Right cardiac atrium (tissue), 5 donors: ENCODE results near the gene TNFRSF1A. TPM values are rescaled to one million over a fixed set of nuclear protein-coding genes. Genes with fewer than 3 reads are reported as not detected.
"Not testable (repeated sequence)": the region's sequence is repeated elsewhere in the genome, so short reads cannot be mapped to it uniquely, and the experiment has no call there.

ENCODE experiments used
- ATAC-seq, 2 donors: fragments of 200-7000 bp; cut with Tn5 transposase; one replicate each; pipeline versions ENCODE4 v1.8.0 to v1.9.1; 2020; ENCODE audit warnings: moderate library complexity in 2 of 2, mild to moderate bottlenecking in 1 of 2
- DNase-seq, 3 donors: peaks; one replicate each; pipeline ENCODE4 v3.0.0-alpha.2; 2020
- H3K27ac ChIP-seq: one replicate; pipeline ENCODE4 v1.5.1; 2013; ENCODE audit warnings: mild to moderate bottlenecking, low read length, control low read depth, moderate library complexity
- H3K27me3 ChIP-seq: one replicate; pipeline ENCODE4 v1.6.1; 2013; ENCODE audit not compliant: control insufficient read depth, insufficient read depth
- H3K4me1 ChIP-seq: one replicate; pipeline ENCODE4 v1.6.1; 2013; ENCODE audit warnings: low read length; ENCODE audit not compliant: control insufficient read depth, insufficient read depth
- H3K4me3 ChIP-seq: one replicate; pipeline ENCODE4 v1.5.1; 2013; ENCODE audit warnings: low read length, control low read depth
- H3K9me3 ChIP-seq: one replicate; pipeline ENCODE4 v1.6.1; 2013; ENCODE audit warnings: low read length; ENCODE audit not compliant: control insufficient read depth
- WGBS: extraction: QIAGEN DNeasy Blood & Tissue Kit; methylation state at CpG from one replicate; pipeline ENCODE4 v1.1.7; 2013; 5-methylcytosine and 5-hydroxymethylcytosine counted together
- intact Hi-C, 4 donors: fragments of 100-400 bp; cut with DNase I; formaldehyde crosslinking; loops; one replicate each; pipeline versions ENCODE4 v1.11.0 to v1.14.0; 2022 to 2023
- polyA plus RNA-seq: library from polyadenylated mRNA; stranded (reverse); fragments of 200-250 nt; gene quantifications from one replicate; pipeline ENCODE4 v1.2.3, GENCODE V29; 2013
- total RNA-seq, 4 donors: library from RNA; stranded (reverse); fragmentation: NEBNext Ultra II Directional; extraction: Animal tissue kit (Norgen Biotek cat#: 25700); gene quantifications; one replicate each; pipeline ENCODE4 v1.2.1, GENCODE V29; 2021
- donor health status: healthy with polysubstance abuse.
- donor health status: DM: no; HTN: yes; CAD: no.
- donor health status: DM: no; HTN: no; CAD: no.
- donor health status: DM: no; HTN: yes; CAD: no; lungs with severe emphysema.
- donor health status: DM: yes; HTN: yes; CAD: no.

Gene TNFRSF1A
- total and polyA plus RNA-seq, 5 donors: 41.3 to 103 (median 75.0) TPM

- ATAC-seq: no peak
- peak overlapping the region; percentile 87 for H3K4me3 ChIP-seq
- DNase-seq: no peak
- no peaks in the 10 kb centered on the region for H3K9me3 ChIP-seq
- peak overlapping the region; percentile 92 for H3K27ac ChIP-seq
- intact Hi-C loops: loop anchor here in 1 of 4 donors (5.0 kb wide), 1 partner anchor 40 kb away; the partner anchor contains the start of gene LTBR
- H3K4me1 ChIP-seq: peaks cover 30% of the 10 kb centered on the region
- whole genome bisulfite sequencing: 27% methylated on average over 7 of the region's 7 CpGs
- H3K27me3 ChIP-seq: no peaks in the 10 kb centered on the region
Observed at GRCh38 chr12:6342140-6342889, 439 bp upstream of the TNFRSF1A start.

- H3K9me3 ChIP-seq: no peaks in the 10 kb centered on the region
- H3K4me3 ChIP-seq: peak overlapping the region; percentile 87
- ATAC-seq: no peak
- peak overlapping the region; percentile 92 for H3K27ac ChIP-seq
- peak in 2 of 3 donors; percentile 67 to 69 for DNase-seq
- intact Hi-C loops: loop anchor here in 1 of 4 donors (5.0 kb wide), 1 partner anchor 41 kb away; the partner anchor contains the start of gene LTBR
- 4% methylated on average over 15 of the region's 15 CpGs for WGBS
- peaks cover 19% of the 10 kb centered on the region for H3K4me1 ChIP-seq
- H3K27me3 ChIP-seq: no peaks in the 10 kb centered on the region
Observed at GRCh38 chr12:6340745-6341416, 995 bp downstream of the TNFRSF1A start.

GRCh38 chr12:6340032-6340638 is 1.7 kb downstream of the TNFRSF1A start:
- peak overlapping the region; percentile 92 for H3K27ac ChIP-seq
- H3K4me3 ChIP-seq: peak overlapping the region; percentile 87
- peak in 2 of 3 donors; percentile 73 to 79 for DNase-seq
- H3K4me1 ChIP-seq: peaks cover 20% of the 10 kb centered on the region
- no peak for ATAC-seq
- H3K9me3 ChIP-seq: no peaks in the 10 kb centered on the region
- intact Hi-C loops: loop anchor here in 1 of 4 donors (5.0 kb wide), 1 partner anchor 42 kb away; the partner anchor contains the start of gene LTBR
- no peaks in the 10 kb centered on the region for H3K27me3 ChIP-seq
- 11% methylated on average over 9 of the region's 9 CpGs for whole genome bisulfite sequencing

GRCh38 chr12:6338955-6339354 is 2.9 kb downstream of the TNFRSF1A start:
- Histone ChIP-seq H3K9me3 (no peaks in the 10 kb centered on the region), H3K27me3 (no peaks in the 10 kb centered on the region), H3K27ac (peak overlapping the region; percentile 71), H3K4me1 (peaks cover 22% of the 10 kb centered on the region), H3K4me3 (peak overlapping the region; percentile 87)
- no peak for DNase-seq
- WGBS: 28% methylated on average over 3 of the region's 3 CpGs
- intact Hi-C loops: loop anchor here in 3 of 4 donors (5.0 to 10.0 kb wide), 2 partner anchors 43 to 46 kb away; partner anchors contain the start of gene LTBR (in 3 of the 3)
- ATAC-seq: no peak

- DNase-seq, H3K27me3 ChIP-seq, H3K9me3 ChIP-seq, H3K27ac ChIP-seq, H3K4me3 ChIP-seq, ATAC-seq: not testable (repeated sequence)
- 58% methylated on average over 8 of the region's 8 CpGs for WGBS
- peaks cover 20% of the 10 kb centered on the region for H3K4me1 ChIP-seq
- intact Hi-C loops: loop anchor here in 3 of 4 donors (5.0 to 10.0 kb wide), 2 partner anchors 44 to 46 kb away; partner anchors contain the start of gene LTBR (in 3 of the 3)
Observed at GRCh38 chr12:6338536-6338935, 3.3 kb downstream of the TNFRSF1A start.

- Histone ChIP-seq H3K27me3 (no peaks in the 10 kb centered on the region), H3K9me3 (no peaks in the 10 kb centered on the region), H3K4me3 (peak overlapping the region; percentile 42), H3K4me1 (peaks cover 20% of the 10 kb centered on the region), H3K27ac (peak overlapping the region; percentile 90)
- 36% methylated on average over 12 of the region's 12 CpGs for WGBS
- intact Hi-C loops: loop anchor here in 3 of 4 donors (5.0 to 10.0 kb wide), 2 partner anchors 44 to 47 kb away; partner anchors contain the start of gene LTBR (in 3 of the 3)
- ATAC-seq: no peak
- DNase-seq: no peak
Observed at GRCh38 chr12:6337958-6338433, 3.9 kb downstream of the TNFRSF1A start.

GRCh38 chr12:6336889-6337853 is 4.7 kb downstream of the TNFRSF1A start:
- Histone ChIP-seq H3K27ac (peak overlapping the region; percentile 90), H3K4me1 (peaks cover 20% of the 10 kb centered on the region), H3K9me3 (no peaks in the 10 kb centered on the region), H3K27me3 (no peaks in the 10 kb centered on the region), H3K4me3 (peak overlapping the region; percentile 42)
- DNase-seq: peak in 1 of 3 donors; percentile 80
- ATAC-seq: peak; percentile 0
- WGBS: 24% methylated on average over 15 of the region's 15 CpGs
- intact Hi-C loops: loop anchor here in 3 of 4 donors (5.0 to 10.0 kb wide), 2 partner anchors 45 to 48 kb away; partner anchors contain the start of gene LTBR (in 3 of the 3)

- 0% methylated on average over 12 of the region's 12 CpGs for WGBS
- ATAC-seq: peak; percentile 89
- H3K9me3 ChIP-seq: no peaks in the 10 kb centered on the region
- peak overlapping the region; percentile 90 for H3K27ac ChIP-seq
- peaks cover 20% of the 10 kb centered on the region for H3K4me1 ChIP-seq
- peak overlapping the region; percentile 42 for H3K4me3 ChIP-seq
- no peaks in the 10 kb centered on the region for H3K27me3 ChIP-seq
- peak; percentile 98 for DNase-seq
- intact Hi-C loops: loop anchor here in 3 of 4 donors (5.0 to 10.0 kb wide), 2 partner anchors 46 to 49 kb away; partner anchors contain the start of gene LTBR (in 3 of the 3)
Observed at GRCh38 chr12:6336079-6336888, 5.6 kb downstream of the TNFRSF1A start.

GRCh38 chr12:6335451-6336078 is 6.3 kb downstream of the TNFRSF1A start:
- H3K4me1 ChIP-seq: peaks cover 20% of the 10 kb centered on the region
- intact Hi-C loops: loop anchor here in 3 of 4 donors (5.0 to 10.0 kb wide), 2 partner anchors 47 to 49 kb away; partner anchors contain the start of gene LTBR (in 3 of the 3)
- no peaks in the 10 kb centered on the region for H3K9me3 ChIP-seq
- ATAC-seq (peak; percentile 34 to 57), DNase-seq (peak; percentile 83 to 87 (median 87))
- no peaks in the 10 kb centered on the region for H3K27me3 ChIP-seq
- H3K4me3 ChIP-seq: peak overlapping the region; percentile 33
- WGBS: 3% methylated on average over 11 of the region's 11 CpGs
- H3K27ac ChIP-seq: peak overlapping the region; percentile 90
